ENCODE data around the gene IL1RAPL1.
A peak's percentile ranks its signal among the peaks of the same experiment; 100 is the strongest.

The IL1RAPL1 gene

DNA sequence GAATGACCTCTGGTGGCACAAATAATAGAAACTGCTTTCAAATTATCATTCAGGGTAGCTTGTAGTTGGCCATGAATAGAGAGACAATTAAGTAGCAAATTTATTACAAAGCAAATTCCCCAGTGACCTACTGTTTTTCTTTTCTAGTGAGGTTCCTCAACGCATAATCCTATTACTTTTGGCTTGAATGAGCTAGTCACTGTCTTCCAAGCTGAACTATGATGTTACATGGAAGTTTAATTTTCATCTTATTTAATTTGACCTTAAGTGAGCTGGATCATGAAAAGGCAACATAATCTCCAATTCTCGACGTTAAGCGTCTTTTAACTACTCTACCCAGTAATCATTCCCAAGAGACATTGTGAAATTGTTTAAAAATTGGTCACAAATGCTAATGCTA, 1280.7 kb downstream of the IL1RAPL1 start:
- intact Hi-C loops (cut with DNase I), result no loop called here
- DNase-seq, result no peak

DNA sequence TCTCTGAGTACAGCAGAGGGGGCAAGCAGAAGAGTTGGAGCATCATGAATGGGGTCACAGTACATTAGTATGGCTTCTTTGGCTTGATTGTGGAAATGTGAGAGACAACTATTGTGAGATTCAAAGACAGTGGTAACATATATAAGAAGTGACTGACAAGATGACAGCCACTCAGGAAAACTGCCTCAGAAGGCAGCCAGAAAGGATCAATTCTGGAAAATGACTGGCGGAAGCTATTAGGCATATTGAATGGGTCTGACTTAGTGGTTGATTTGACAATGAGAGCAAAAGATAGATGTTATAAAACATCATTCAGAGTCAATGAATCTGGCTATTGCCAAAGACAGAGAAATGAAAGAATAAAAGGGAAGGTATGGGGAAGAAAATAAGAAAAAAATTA, 1282.6 kb downstream of the IL1RAPL1 start:
- intact Hi-C loops (cut with DNase I), result no loop called here

DNA sequence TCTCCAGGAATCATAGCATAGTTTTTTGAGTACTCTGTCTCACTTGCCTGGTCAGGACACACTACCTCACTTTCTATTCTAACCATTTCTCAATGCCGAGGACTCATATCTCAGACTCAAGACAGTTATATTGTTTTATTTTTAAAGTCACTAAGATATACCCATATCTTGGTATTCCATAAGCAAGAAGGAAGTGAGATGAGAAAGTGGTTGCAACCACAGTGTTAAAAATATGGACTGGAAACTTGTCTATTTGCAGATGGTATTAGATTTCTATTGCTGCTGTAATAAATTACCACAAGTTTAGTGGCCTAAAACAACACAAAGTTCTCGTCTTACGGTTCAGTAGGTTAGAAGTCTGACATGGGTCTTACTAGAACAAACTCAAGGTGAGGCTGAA, 1283.4 kb downstream of the IL1RAPL1 start:
- intact Hi-C loops (cut with DNase I), result no loop called here
- DNase-seq, result no peak

More for the DNA sequence above, 1282.6 kb downstream of the IL1RAPL1 start:
- DNase-seq, result no peak

DNA sequence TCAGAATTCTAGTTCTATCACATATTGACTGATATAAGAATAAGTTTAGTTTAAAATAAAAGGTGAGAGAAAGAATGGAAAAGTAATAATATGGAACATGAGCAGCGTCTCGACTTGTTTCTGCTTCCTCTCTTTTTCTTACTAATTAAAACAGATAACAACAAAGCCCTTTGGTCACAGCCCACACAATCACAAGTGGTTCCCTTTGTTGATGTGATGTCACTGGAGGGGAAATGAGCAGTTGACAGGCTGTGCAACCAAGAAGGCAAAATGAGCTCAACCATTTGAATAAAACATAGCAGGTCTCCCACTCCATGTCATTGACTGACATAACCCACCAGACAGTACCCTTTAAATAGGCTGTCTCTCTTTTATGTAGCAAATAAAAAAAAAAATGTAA, 1285.6 kb downstream of the IL1RAPL1 start:
- intact Hi-C loops (cut with DNase I), result no loop called here
- peak in 25 of 42 donors; percentile 1 to 70 (median 22) for DNase-seq

DNA sequence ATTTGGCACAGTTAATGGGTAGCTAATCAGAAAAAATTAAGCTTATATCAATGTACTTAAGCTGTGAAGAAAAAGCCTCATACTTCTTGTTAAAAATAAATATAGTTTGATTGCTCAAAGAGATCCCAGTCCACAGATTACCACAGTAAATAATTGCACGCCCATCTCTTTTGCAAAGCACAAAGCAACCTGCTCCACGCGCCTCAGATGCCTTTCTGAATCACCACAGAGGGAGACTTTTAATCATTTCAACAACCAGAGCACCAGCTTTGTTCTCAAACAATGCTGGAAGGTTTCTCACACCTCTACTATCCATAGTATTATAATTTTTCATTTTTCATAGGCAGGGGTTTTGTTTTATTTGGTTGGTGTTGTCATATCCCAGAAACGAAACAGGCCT, 1289.5 kb downstream of the IL1RAPL1 start:
- intact Hi-C loops (cut with DNase I), result no loop called here
- DNase-seq, result no peak

DNA sequence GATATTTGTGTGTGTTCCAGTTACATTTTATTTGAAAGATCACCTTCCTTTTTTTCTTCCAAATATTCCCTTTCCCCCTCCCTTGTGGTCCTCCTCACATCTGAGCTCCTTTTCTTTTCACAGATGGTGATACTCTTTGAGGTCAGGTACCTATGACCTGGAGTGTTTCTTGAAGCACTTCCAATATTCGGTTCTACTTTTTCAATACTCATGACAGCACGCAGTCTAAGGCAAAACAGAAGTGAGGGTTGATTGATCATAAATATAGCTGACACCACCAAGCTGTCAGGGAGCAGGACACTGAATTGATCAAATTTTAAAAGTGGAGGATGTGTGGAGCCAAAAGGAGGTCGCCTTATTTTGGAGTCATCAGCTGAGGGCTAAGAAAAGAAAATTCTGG, 1293.7 kb downstream of the IL1RAPL1 start:
- intact Hi-C loops (cut with DNase I), result no loop called here
- no peak for DNase-seq

DNA sequence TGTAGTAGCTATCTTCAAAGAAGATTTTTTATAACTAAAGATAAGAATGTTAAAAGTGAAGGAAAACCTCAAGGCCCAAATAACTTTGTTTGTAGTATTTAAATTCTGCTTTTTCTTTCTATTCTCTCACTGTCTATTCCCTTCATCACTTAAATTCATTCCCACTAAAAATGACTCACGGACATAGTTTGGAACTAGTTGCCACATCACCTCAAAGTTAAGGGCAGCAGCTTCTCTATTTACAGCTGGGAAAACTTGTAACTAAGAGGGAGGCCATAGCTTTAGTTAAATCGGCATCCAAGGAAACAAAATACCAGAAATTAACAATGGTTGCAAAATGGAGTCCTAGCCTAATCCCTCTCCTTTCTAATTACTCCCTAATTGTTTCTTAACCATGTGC, 1302.8 kb downstream of the IL1RAPL1 start:
- intact Hi-C loops (cut with DNase I), result no loop called here
- no peak for DNase-seq

DNA sequence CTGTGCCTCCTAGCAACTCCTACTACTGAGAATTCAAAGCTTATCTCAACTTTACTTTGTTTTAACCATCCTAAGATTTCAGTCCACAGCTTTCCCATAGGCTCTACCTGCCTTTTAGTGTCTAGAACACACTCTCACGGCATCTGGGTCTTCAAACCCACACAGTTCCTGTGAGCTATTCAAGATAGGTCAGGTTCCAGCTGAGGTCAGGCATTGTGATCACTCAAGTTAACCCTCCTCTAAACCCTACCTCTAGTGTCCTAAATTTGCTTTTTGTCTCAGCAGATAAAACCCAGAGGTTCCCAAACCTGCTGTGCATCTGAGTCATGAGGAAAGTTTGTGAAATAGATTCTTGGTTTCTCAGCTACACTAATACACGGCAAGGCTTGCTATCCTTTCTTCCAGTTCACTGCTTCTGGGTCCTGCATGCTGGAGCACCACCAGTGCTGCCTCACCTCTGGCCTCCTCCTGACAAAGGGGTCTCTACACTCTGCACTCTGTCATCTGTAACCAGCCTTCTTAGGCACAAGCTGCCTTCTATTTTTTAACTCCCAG, 1303.5 kb downstream of the IL1RAPL1 start:
- no peak for DNase-seq
- intact Hi-C loops (cut with DNase I), result no loop called here

DNA sequence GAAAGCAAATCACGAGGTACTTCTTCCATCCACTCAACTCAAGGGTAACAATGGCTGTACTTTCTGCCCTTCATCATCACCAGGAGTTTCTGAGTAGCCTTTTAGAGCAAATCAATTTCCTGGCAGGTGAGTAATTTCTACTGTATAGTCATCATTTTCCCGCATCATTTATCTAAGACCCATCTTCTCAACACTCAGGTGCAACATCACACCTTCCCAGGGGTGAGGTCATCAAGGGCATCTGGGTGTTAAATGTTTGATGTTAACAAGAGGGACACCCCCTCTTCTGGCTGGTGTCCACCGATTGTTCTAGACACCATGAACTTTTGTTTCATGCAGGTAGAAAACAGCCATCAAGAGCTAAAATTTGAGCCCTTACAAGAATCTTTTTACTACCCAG, 1314.8 kb downstream of the IL1RAPL1 start:
- no peak for DNase-seq
- intact Hi-C loops (cut with DNase I), result no loop called here

DNA sequence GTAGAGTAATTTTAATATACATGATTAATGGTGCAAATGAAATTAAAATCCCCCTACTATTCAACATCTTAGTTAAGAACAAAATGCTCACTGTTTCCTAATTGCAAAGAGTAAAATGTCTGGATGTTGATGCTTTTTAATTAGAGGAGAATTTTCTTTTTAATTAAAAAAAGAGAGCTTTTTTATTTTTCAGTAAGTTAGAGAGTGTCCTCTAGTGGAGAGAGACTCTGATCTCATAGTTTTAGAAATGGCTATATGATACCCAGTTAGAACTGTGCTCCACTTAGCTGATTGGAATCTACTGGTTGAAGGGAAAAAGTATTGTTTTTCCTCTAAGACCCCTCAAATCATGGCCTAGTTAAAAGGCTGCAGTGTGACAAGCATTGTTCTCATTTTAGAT, 1316.1 kb downstream of the IL1RAPL1 start:
- intact Hi-C loops (cut with DNase I), result no loop called here
- no peak for DNase-seq

DNA sequence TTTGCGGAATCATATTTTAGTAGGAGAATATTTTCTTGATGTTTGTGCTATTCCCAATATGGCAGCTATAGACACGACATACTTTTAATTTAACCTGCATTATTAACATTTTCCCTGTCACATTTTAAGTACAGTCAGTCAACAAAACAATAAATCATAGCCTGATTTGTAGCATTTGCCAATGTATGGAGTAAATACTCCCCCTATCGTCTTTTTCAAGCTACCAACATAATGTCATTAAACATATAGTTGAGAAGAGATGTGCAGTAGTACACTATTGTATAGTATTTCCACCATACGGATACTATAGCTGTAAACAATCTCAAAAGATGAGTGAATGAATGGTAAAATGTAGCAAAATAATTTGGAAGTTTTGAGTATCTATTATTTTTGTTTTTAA, 1324.4 kb downstream of the IL1RAPL1 start:
- DNase-seq, result no peak
- intact Hi-C loops (cut with DNase I), result no loop called here

DNA sequence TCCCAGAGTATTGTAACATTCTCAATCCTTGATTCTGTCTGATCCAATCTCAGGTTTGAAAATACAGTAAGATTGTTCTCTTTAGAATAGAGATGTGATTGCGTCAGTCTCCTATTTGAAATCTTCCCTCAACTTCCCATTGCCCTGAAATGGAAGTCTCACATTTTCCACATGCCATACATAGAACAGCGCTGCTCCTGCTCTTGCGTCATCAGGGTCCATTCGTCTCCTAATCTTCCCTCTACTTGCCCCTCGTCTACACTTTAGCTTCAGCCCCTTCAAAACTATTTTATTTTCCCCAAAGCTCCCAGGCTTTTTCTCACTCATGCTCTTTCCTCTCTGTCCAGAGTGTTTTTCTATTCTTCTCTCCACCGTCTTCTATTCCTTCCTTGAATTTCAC, 1326.4 kb downstream of the IL1RAPL1 start:
- DNase-seq, result no peak
- intact Hi-C loops (cut with DNase I), result no loop called here

DNA sequence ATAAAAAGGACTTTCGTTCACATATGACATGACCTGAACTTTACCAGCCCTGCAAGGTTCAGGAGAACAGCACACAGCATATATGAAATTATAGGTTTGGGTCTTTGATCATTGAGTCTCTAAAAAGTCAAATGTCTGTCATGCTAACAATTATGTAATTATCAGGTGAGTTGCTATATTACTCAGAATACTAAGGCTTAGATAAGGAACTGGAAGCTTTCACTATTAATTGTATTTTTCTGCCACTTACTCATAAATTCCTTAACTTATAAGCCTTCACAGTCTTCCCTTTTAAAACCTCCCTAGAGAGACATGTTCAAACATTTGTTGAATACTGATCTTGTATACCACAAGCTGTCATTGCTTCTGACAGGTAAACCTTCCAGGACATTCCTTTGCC, 1335.4 kb downstream of the IL1RAPL1 start:
- no peak for DNase-seq
- intact Hi-C loops (cut with DNase I), result no loop called here

DNA sequence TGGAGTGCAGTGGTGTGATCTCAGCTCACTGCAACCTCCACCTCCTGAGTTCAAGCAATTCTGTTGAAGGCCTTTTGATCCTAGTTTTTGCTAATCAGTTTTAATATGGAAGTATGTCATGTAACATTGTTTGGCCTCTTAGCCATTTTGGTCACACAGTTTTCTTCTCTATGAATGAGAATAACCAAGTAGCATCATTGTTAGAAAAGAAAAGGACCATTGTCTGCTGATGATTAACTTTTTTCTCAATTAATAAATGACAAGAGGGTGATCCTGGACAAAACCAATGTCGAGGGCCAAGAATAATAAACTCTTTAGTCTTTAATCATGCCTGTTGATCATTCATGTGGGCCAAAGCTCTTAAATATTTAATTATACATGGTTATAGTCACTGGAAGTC, 1338.8 kb downstream of the IL1RAPL1 start:
- intact Hi-C loops (cut with DNase I), result no loop called here
- DNase-seq, result no peak

DNA sequence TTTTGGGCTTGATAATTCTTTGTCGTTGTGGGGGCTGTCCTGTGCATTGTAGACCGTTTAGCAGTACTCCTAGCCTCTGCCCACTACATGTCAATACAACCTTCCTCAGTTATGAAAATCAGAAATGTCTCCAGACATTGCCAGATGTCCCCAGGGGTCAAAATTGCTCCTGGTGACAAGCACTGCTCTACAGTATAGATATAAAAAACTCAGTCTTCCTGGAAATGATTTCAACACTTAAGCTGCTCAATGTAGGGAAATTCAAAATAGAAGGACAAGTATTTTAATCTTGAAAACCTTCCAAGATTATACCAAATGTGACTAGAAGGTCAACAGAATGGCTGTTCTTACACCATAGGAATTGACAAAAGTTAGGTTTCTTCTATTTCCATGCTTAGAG, 1339.4 kb downstream of the IL1RAPL1 start:
- intact Hi-C loops (cut with DNase I), result no loop called here
- DNase-seq, result no peak

DNA sequence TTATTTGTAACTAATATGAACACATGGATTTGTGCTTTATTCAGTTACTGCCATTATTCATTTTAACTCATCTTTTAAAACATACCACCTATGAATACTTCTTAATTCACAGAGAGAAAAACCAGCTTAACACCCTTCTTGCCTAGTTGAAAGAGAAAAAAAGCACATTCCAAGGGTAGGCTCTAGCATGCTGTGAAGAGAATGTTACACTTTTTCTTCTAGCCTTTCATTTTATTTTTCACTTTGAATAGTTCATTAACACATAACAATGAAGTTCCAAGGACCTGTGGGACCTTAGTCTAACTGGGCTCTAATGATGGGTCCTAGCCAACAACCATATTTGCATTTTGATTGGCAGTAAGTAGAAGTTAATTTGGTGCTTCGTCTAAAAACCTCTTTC, 1348.2 kb downstream of the IL1RAPL1 start:
- DNase-seq, result no peak
- intact Hi-C loops (cut with DNase I), result no loop called here

DNA sequence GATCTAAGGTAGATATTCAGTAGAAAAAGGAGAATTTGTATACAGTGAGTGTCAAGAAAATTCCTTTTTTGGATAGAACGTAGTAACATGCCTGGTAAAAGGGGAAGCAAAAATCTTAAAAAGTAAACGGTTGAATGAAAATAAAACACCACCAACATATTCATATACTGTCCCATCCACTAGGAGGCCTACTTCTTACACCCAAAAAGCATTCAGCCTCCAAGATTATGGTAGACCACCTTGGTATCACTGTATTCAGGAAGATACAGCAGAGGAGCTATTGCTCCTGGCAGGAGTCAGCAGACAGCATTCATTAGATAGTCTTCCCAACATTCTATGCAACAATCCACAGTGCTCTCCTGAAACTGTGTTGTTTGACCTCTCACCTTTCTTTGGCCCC, 1353.5 kb downstream of the IL1RAPL1 start:
- no peak for DNase-seq
- intact Hi-C loops (cut with DNase I), result no loop called here

DNA sequence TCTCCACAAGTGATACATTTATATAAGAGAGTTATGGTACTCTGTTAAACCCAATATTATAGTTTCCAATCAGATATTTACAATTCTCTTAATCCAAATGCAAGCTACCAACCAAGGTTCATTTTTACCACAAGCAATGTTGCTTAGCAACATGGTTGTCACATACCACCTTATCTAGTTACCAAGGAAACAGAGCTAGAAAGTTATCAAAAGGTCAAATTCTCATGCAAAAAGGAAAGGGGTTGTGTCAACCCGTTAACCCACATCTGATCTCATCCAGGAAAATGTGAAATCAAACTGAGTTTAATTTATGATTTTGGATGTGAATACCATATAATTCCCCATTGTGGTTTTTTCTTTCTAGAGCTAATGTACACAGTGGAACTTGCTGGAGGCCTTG, 1354.0 kb downstream of the IL1RAPL1 start:
- intact Hi-C loops (cut with DNase I), result no loop called here
- no peak for DNase-seq

DNA sequence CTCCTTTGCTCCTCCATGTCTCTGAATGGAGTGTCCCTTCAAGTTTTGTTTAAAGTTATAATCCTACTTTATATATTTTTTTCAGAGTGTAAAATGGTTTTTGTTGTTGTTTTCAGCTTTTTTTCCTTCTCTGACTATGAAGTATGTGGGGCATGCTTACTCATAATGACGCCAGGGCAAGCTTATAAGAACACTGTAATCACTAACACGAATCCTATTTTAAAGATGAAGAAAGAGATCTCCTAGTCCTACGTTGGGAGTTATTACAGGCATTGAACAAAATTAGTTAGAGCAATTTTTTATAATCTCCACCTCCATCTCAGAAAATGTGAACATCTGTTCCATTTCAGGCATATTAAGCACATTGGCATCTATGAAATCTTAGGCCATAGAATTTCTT, 1360.0 kb downstream of the IL1RAPL1 start:
- intact Hi-C loops (cut with DNase I), result no loop called here
- no peak for DNase-seq

DNA sequence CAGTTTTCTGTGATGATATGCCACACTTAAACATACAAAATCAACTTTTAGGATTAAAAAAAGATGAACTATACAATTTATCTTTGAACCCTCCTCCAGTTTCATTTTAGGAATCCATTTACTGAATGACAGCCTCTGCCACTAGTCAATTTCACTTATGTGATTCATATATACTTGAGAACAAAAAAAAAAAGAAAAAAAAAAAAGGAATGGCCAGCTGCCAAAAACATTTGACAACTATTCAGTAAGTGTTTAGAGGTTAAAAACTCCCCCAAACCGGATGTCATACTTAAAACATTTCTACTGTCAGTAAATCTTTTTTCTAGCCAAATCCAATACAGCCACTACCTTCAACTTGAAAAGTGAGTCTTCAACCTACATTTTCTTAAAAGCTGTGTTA, 1361.4 kb downstream of the IL1RAPL1 start:
- DNase-seq, result no peak

DNA sequence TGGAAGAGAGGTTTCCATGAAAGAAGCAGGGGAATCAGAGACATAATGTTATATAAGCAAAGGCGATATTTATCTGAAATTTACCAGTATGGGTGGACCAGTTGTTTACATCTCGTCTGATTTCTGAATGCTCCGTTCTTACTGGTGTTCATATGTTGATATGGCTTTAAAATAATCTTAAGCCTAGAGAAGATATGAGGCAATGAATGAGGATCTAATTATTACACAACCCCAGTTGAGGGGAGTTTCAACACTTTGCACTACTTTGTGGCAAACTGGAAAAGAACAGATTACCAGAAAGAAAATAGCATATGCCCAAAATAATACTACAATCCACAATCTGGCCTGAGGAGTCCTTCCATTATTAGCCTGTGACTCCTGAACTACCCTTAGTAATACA, 1364.8 kb downstream of the IL1RAPL1 start:
- intact Hi-C loops (cut with DNase I), result no loop called here
- no peak for DNase-seq

More for the DNA sequence above, 1361.4 kb downstream of the IL1RAPL1 start:
- intact Hi-C loops (cut with DNase I), result no loop called here

DNA sequence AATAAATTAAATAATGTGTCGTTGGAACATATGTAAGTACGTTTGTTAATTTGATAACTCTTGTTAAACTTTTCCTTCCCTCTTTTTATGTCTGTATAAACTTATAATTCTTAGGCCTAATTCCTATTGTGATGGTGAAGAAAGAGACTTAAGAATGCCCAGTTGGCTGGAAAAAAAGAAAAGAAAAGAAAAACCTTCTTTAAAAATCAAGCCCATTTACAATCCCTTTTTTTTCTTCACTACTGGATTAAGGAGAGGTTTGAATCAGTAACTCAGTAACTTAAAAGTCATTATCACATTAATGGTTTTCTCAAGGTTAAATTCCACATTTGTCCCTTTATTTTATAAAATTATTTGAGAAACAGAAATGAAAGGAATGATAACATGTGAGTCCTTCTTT, 1374.8 kb downstream of the IL1RAPL1 start:
- intact Hi-C loops (cut with DNase I), result no loop called here
- no peak for DNase-seq

All from head of caudate nucleus (tissue), 42 donors.